HepG2 (cell line): ENCODE measurements around the gene EMILIN3.

Source experiments
- HDAC6 ChIP-seq: fragments of 200-600 bp; sonication (generic); IDR thresholded peaks from 2 replicates; pipeline ENCODE4 v1.7.0; 2017; ENCODE audit warnings: mild to moderate bottlenecking, antibody characterized with exemption, low read length, low read depth
- KDM5A ChIP-seq: fragments of 200-600 bp; sonication (generic); IDR thresholded peaks from 2 replicates; pipeline ENCODE4 v1.7.0; 2018; ENCODE audit warnings: antibody characterized with exemption, mild to moderate bottlenecking, low read length, borderline replicate concordance
- MTERF4 ChIP-seq: sonication (generic); formaldehyde crosslinking; IDR thresholded peaks from 2 replicates; pipeline ENCODE4 v1.8.0; 2023; ENCODE audit warnings: mild to moderate bottlenecking, missing genetic modification reagents
- RAD21 ChIP-seq: fragments of 450-650 bp; formaldehyde crosslinking; IDR thresholded peaks from 2 replicates; pipeline ENCODE4 v1.5.0; 2020; ENCODE audit warnings: mild to moderate bottlenecking
- TEAD2 ChIP-seq: sonication (generic); formaldehyde crosslinking; IDR thresholded peaks from 2 replicates; pipeline ENCODE4 v1.9.0; 2021; ENCODE audit warnings: missing genetic modification reagents
- ZBTB20 ChIP-seq: sonication (generic); formaldehyde crosslinking; IDR thresholded peaks from 2 replicates; pipeline ENCODE4 v1.8.1; 2023; ENCODE audit warnings: missing genetic modification reagents, low read depth, mild to moderate bottlenecking, borderline replicate concordance
- ZNF460 ChIP-seq: sonication (generic); formaldehyde crosslinking; IDR thresholded peaks from 2 replicates; pipeline ENCODE4 v1.5.1; 2020; ENCODE audit warnings: missing genetic modification reagents, mild to moderate bottlenecking, borderline replicate concordance

DNA sequence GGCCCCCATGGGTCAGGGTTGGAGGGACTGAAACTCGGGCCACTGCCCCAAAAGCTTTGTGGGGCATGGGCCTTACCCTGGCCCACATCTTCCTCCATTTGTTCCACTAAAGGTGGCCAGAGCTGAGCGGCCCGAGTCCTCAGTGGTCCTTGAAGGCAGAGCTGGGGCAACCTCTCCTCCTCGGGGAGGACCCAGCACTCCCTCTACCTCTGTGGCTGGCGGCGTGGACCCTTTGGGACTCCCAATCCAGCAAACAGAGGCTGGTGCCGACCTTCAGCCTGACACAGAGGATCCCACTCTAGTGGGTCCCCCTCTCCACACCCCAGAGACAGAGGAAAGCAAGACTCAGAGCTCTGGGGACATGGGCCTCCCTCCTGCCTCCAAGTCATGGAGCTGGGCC is 16.7 kb downstream of the EMILIN3 start:
- no peak for TF ChIP-seq RAD21
- no peak for TF ChIP-seq MTERF4 (CRISPR knock-in tag)
- TF ChIP-seq TEAD2: no peak
- TF ChIP-seq ZBTB20 (CRISPR knock-in tag): no peak
- no peak for TF ChIP-seq HDAC6
- no peak for TF ChIP-seq KDM5A
- no peak for TF ChIP-seq ZNF460 (CRISPR knock-in tag)
